Colonic mucosa (tissue), 4 donors: Measurements from ENCODE around the gene COL6A3. TPM values are rescaled to one million over a fixed set of nuclear protein-coding genes. Genes with fewer than 3 reads are reported as not detected.

ENCODE experiments used
- DNase-seq: peaks from one replicate; pipeline ENCODE4 v3.0.0-alpha.2; 2020
- H3K27ac ChIP-seq: fragments of 200-600 bp; one replicate; pipeline ENCODE4 v1.8.0; 2021
- H3K27me3 ChIP-seq: fragments of 200-600 bp; one replicate; pipeline ENCODE4 v1.8.0; 2021
- H3K36me3 ChIP-seq: fragments of 200-600 bp; one replicate; pipeline ENCODE4 v1.8.0; 2021
- H3K4me1 ChIP-seq: fragments of 200-600 bp; one replicate; pipeline ENCODE4 v1.8.0; 2021; ENCODE audit warnings: mild to moderate bottlenecking
- H3K4me3 ChIP-seq: fragments of 200-600 bp; one replicate; pipeline ENCODE4 v1.8.0; 2021
- H3K9ac ChIP-seq, 2 donors: one replicate each; pipeline ENCODE4 v1.7.0; 2013; ENCODE audit warnings: control low read depth in 2 of 2, low read depth in 2 of 2, low read length in 2 of 2
- H3K9me3 ChIP-seq: fragments of 200-600 bp; one replicate; pipeline ENCODE4 v1.8.0; 2021
- CTCF ChIP-seq: fragments of 200-600 bp; IDR thresholded peaks from one replicate; pipeline ENCODE4 v1.8.0; 2022; ENCODE audit warnings: antibody characterized with exemption, mild to moderate bottlenecking
- intact Hi-C: fragments of 100-400 bp; cut with DNase I; formaldehyde crosslinking; loops from one replicate; pipeline ENCODE4 v1.14.1; 2022
- total RNA-seq, 2 donors: library from RNA; stranded (reverse); fragmentation: NEBNext Ultra II Directional in 1 of 2; extraction: Animal tissue kit (Norgen Biotek cat#: 25700) in 1 of 2; gene quantifications; one replicate each; pipeline ENCODE4 v1.2.1, GENCODE V29; 2021
- donor health status: healthy.
- donor health status: DM: no; HTN: no; CAD: no.
- donor health status: DM: no; HTN: no; CAD: no.

The COL6A3 gene
- total RNA-seq, 2 donors from 2014 or later, result 28.4 to 80.9 TPM

GRCh38 chr2:237295889-237296480 lies 118.0 kb downstream of the COL6A3 start:
- Histone ChIP-seq H3K9ac (no peak overlapping the region), H3K4me1 (peaks cover 5% of the 10 kb centered on the region), H3K27me3 (no peaks in the 10 kb centered on the region), H3K9me3 (no peaks in the 10 kb centered on the region), H3K36me3 (no peaks in the 10 kb centered on the region), H3K4me3 (no peak overlapping the region), H3K27ac (no peak overlapping the region)
- TF ChIP-seq CTCF, result no peak
- intact Hi-C loops, result no loop called here
- DNase-seq, result no peak

- no peaks in the 10 kb centered on the region for H3K27me3 ChIP-seq
- H3K4me3 ChIP-seq, result no peak overlapping the region
- H3K9ac ChIP-seq, result no peak overlapping the region
- H3K27ac ChIP-seq, result no peak overlapping the region
- H3K4me1 ChIP-seq, result peaks cover 5% of the 10 kb centered on the region
- H3K36me3 ChIP-seq, result no peaks in the 10 kb centered on the region
- intact Hi-C loops, result no loop called here
- TF ChIP-seq CTCF, result no peak
- no peak for DNase-seq
- H3K9me3 ChIP-seq, result no peaks in the 10 kb centered on the region
These were observed 119.5 kb downstream of the COL6A3 start for GRCh38 chr2:237294460-237294859.

- H3K9ac ChIP-seq, result no peak overlapping the region
- no peak overlapping the region for H3K4me3 ChIP-seq
- no peaks in the 10 kb centered on the region for H3K27me3 ChIP-seq
- H3K9me3 ChIP-seq, result no peaks in the 10 kb centered on the region
- no peak overlapping the region for H3K27ac ChIP-seq
- DNase-seq, result no peak
- peaks cover 5% of the 10 kb centered on the region for H3K4me1 ChIP-seq
- intact Hi-C loops, result no loop called here
- no peaks in the 10 kb centered on the region for H3K36me3 ChIP-seq
- no peak for TF ChIP-seq CTCF
These were observed 120.0 kb downstream of the COL6A3 start for GRCh38 chr2:237293978-237294377.

GRCh38 chr2:237291138-237291792 lies 122.7 kb downstream of the COL6A3 start:
- peaks cover 5% of the 10 kb centered on the region for H3K4me1 ChIP-seq
- DNase-seq, result peak; percentile 92
- H3K9ac ChIP-seq, result no peak overlapping the region

GRCh38 chr2:237290261-237290660 lies 123.7 kb downstream of the COL6A3 start:
- peak; percentile 55 for DNase-seq

More at GRCh38 chr2:237291138-237291792, 122.7 kb downstream of the COL6A3 start:
- Histone ChIP-seq H3K36me3 (no peaks in the 10 kb centered on the region), H3K27me3 (no peaks in the 10 kb centered on the region), H3K27ac (peak overlapping the region; percentile 45), H3K4me3 (no peak overlapping the region), H3K9me3 (no peaks in the 10 kb centered on the region)
- intact Hi-C loops, result no loop called here
- TF ChIP-seq CTCF, result no peak

More at GRCh38 chr2:237290261-237290660, 123.7 kb downstream of the COL6A3 start:
- H3K4me1 ChIP-seq, result peaks cover 5% of the 10 kb centered on the region
- no peaks in the 10 kb centered on the region for H3K36me3 ChIP-seq
- intact Hi-C loops, result no loop called here
- peak overlapping the region; percentile 45 for H3K27ac ChIP-seq
- H3K9me3 ChIP-seq, result no peaks in the 10 kb centered on the region
- H3K27me3 ChIP-seq, result no peaks in the 10 kb centered on the region
- TF ChIP-seq CTCF, result no peak
- no peak overlapping the region for H3K4me3 ChIP-seq
- H3K9ac ChIP-seq, result no peak overlapping the region
